Caco-2 (cell line): ENCODE measurements around the gene SOX6. TPM values are rescaled to one million over a fixed set of nuclear protein-coding genes. Genes with fewer than 3 reads are reported as not detected.

Experiments
- BruUV-seq: library from RNA; stranded (reverse); fragments of 400-500 nt; replicated peaks from 2 replicates; lab custom pipeline; 2021; lab: Mats Ljungman, UMichigan
- CTCF ChIA-PET: fragments of 300-600 bp; sonication (Branson Sonifier 250); formaldehyde crosslinking; loops from one replicate; lab custom pipeline; 2022; ENCODE audit warnings: antibody characterized with exemption; lab: Charles Lee
- POLR2A ChIA-PET: fragments of 300-600 bp; sonication (Branson Sonifier 250); formaldehyde crosslinking; loops from one replicate; lab custom pipeline; 2022; ENCODE audit warnings: antibody characterized with exemption; lab: Charles Lee
- DNase-seq, 2 experiments: peaks; one replicate each; pipeline versions ENCODE4 v3.0.0 to v3.0.0-alpha.2; 2020 to 2022
- H3K27me3 ChIP-seq: replicated peaks from 2 replicates; pipeline ENCODE4 v1.6.0; 2011; ENCODE audit warnings: low read length; ENCODE audit not compliant: control insufficient read depth, insufficient read depth
- H3K36me3 ChIP-seq: 2 replicates; pipeline ENCODE4 v1.5.1; 2011; ENCODE audit warnings: low read length; ENCODE audit not compliant: control insufficient read depth, insufficient read depth
- H3K4me1 ChIP-seq: fragments of 250-450 bp; sonication (Bioruptor Pico); 2 replicates; pipeline ENCODE4 v1.5.1; 2020; ENCODE audit warnings: mild to moderate bottlenecking
- H3K4me3 ChIP-seq: 2 replicates; pipeline ENCODE4 v1.5.1; 2011; ENCODE audit warnings: low read depth, mild to moderate bottlenecking, control low read depth, low read length
- H3K9me3 ChIP-seq: fragments of 250-450 bp; sonication (Bioruptor Pico); 2 replicates; pipeline ENCODE4 v1.5.1; 2020; ENCODE audit warnings: mild to moderate bottlenecking, moderate library complexity
- H3K27ac Mint-ChIP-seq: one replicate; pipeline ENCODE4 v1.8.0; 2022; ENCODE audit warnings: mixed read lengths; ENCODE audit not compliant: unreplicated experiment
- H3K27me3 Mint-ChIP-seq: one replicate; pipeline ENCODE4 v1.8.0; 2022; ENCODE audit warnings: mixed read lengths; ENCODE audit not compliant: insufficient read depth, unreplicated experiment
- H3K36me3 Mint-ChIP-seq: one replicate; pipeline ENCODE4 v1.8.0; 2022; ENCODE audit warnings: mild to moderate bottlenecking, mixed read lengths; ENCODE audit not compliant: insufficient read depth, unreplicated experiment
- H3K4me1 Mint-ChIP-seq: one replicate; pipeline ENCODE4 v1.8.0; 2022; ENCODE audit warnings: low read depth, mixed read lengths; ENCODE audit not compliant: unreplicated experiment
- H3K4me3 Mint-ChIP-seq: one replicate; pipeline ENCODE4 v1.8.0; 2022; ENCODE audit warnings: mild to moderate bottlenecking, moderate library complexity, mixed read lengths; ENCODE audit not compliant: unreplicated experiment
- H3K9me3 Mint-ChIP-seq: one replicate; pipeline ENCODE4 v1.8.0; 2022; ENCODE audit warnings: mixed read lengths; ENCODE audit not compliant: unreplicated experiment
- CTCF ChIP-seq, 2 experiments: fragments of 200-600 bp in 1 of 2; IDR thresholded peaks; 1 replicate in 1 of 2; 2 replicates in 1 of 2; pipeline versions ENCODE4 v1.5.1 to v1.8.0; 2011 to 2022; ENCODE audit warnings: antibody characterized with exemption in 1 of 2, control low read depth in 1 of 2, inconsistent platforms in 1 of 2, low read depth in 1 of 2, low read length in 1 of 2, mild to moderate bottlenecking in 1 of 2, moderate library complexity in 1 of 2; ENCODE audit not compliant: insufficient read depth in 1 of 2, severe bottlenecking in 1 of 2, unreplicated experiment in 1 of 2
- intact Hi-C: fragments of 100-400 bp; cut with micrococcal nuclease; formaldehyde crosslinking; loops from one replicate; pipeline ENCODE4 v1.10.0; 2022; ENCODE audit not compliant: unreplicated experiment
- total RNA-seq: library from RNA; stranded (reverse); gene quantifications from 2 replicates; pipeline ENCODE4 v1.2.3, GENCODE V29; 2022

Gene SOX6
- total RNA-seq, 1 experiment from 2014 or later = 10.8 TPM

- H3K4me3 ChIP-seq = no peak overlapping the region
- peaks cover 31% of the 10 kb centered on the region for H3K4me1 Mint-ChIP-seq
- ChIA-PET POLR2A (no interaction called here), CTCF (no interaction called here)
- H3K9me3 Mint-ChIP-seq = no peaks in the 10 kb centered on the region
- H3K27ac Mint-ChIP-seq = peak overlapping the region; percentile 84
- no peaks in the 10 kb centered on the region; the same call in 1 of the 2 replicates for H3K36me3 ChIP-seq
- H3K4me1 ChIP-seq = peaks cover 25% of the 10 kb centered on the region
- BruUV-seq = no TSS peak
- H3K27me3 Mint-ChIP-seq = no peaks in the 10 kb centered on the region
- no peaks in the 10 kb centered on the region for H3K36me3 Mint-ChIP-seq
- no peak for DNase-seq
- intact Hi-C loops = no loop called here
- no peak overlapping the region for H3K4me3 Mint-ChIP-seq
- TF ChIP-seq CTCF (IDR thresholded peaks at IDR 0.05; ENCODE audit: insufficient read depth in 1 of 2, low read depth in 1 of 2, low read length in 1 of 2, severe bottlenecking in 1 of 2, unreplicated experiment in 1 of 2) = no peak
- no peaks in the 10 kb centered on the region for H3K9me3 ChIP-seq
- no peaks in the 10 kb centered on the region for H3K27me3 ChIP-seq
Measured at GRCh38 chr11:15969701-15970329, 386.5 kb downstream of the SOX6 start.

GRCh38 chr11:15969281-15969680 is 387.1 kb downstream of the SOX6 start:
- H3K27ac Mint-ChIP-seq = peak overlapping the region; percentile 84
- H3K36me3 Mint-ChIP-seq = no peaks in the 10 kb centered on the region
- no peak overlapping the region for H3K4me3 Mint-ChIP-seq
- Histone ChIP-seq H3K4me3 (no peak overlapping the region), H3K36me3 (no peaks in the 10 kb centered on the region; the same call in 1 of the 2 replicates), H3K27me3 (no peaks in the 10 kb centered on the region), H3K4me1 (peaks cover 26% of the 10 kb centered on the region), H3K9me3 (no peaks in the 10 kb centered on the region)
- H3K9me3 Mint-ChIP-seq = no peaks in the 10 kb centered on the region
- POLR2A ChIA-PET = no interaction called here
- CTCF ChIA-PET = no interaction called here
- peaks cover 35% of the 10 kb centered on the region for H3K4me1 Mint-ChIP-seq
- DNase-seq = peak in 1 of 2 experiments; percentile 20
- no TSS peak for BruUV-seq
- intact Hi-C loops = no loop called here
- no peak for TF ChIP-seq CTCF (IDR thresholded peaks at IDR 0.05; ENCODE audit: insufficient read depth in 1 of 2, low read depth in 1 of 2, low read length in 1 of 2, severe bottlenecking in 1 of 2, unreplicated experiment in 1 of 2)
- H3K27me3 Mint-ChIP-seq = no peaks in the 10 kb centered on the region

- Histone ChIP-seq H3K9me3 (no peaks in the 10 kb centered on the region), H3K27me3 (no peaks in the 10 kb centered on the region), H3K4me1 (peaks cover 26% of the 10 kb centered on the region), H3K36me3 (no peaks in the 10 kb centered on the region; the same call in 1 of the 2 replicates), H3K4me3 (no peak overlapping the region)
- Mint-ChIP-seq H3K9me3 (no peaks in the 10 kb centered on the region), H3K27me3 (no peaks in the 10 kb centered on the region), H3K36me3 (no peaks in the 10 kb centered on the region), H3K4me3 (no peak overlapping the region), H3K27ac (peak overlapping the region; percentile 84), H3K4me1 (peaks cover 35% of the 10 kb centered on the region)
- ChIA-PET CTCF (no interaction called here), POLR2A (no interaction called here)
- no peak for TF ChIP-seq CTCF (IDR thresholded peaks at IDR 0.05; ENCODE audit: insufficient read depth in 1 of 2, low read depth in 1 of 2, low read length in 1 of 2, severe bottlenecking in 1 of 2, unreplicated experiment in 1 of 2)
- no TSS peak for BruUV-seq
- intact Hi-C loops = no loop called here
- DNase-seq = no peak
Measured at GRCh38 chr11:15968461-15969130, 387.8 kb downstream of the SOX6 start.
